HG02759 (cell line): ENCODE measurements around the gene KIF5B.
A peak's percentile ranks its signal among the peaks of the same experiment; 100 is the strongest.

ENCODE experiments used
- ATAC-seq: cut with Tn5 transposase; IDR thresholded peaks from one replicate; pipeline ENCODE4 v1.9.1; 2021; ENCODE audit warnings: mild to moderate bottlenecking, moderate library complexity; ENCODE audit not compliant: unreplicated experiment

KIF5B gene

GRCh38 chr10:31962826-31963588, 93.2 kb downstream of the KIF5B start:
- ATAC-seq: no peak

GRCh38 chr10:31961277-31962074, 94.7 kb downstream of the KIF5B start:
- ATAC-seq: peak; percentile 94

- no peak for ATAC-seq
Measured at GRCh38 chr10:31959461-31960173, 96.6 kb downstream of the KIF5B start.
